Measurements from ENCODE around the gene STK24. TPM values are rescaled to one million over a fixed set of nuclear protein-coding genes. Genes with fewer than 3 reads are reported as not detected.

The STK24 gene
- total RNA-seq, 1 experiment from 2014 or later, result 84.8 TPM

DNA sequence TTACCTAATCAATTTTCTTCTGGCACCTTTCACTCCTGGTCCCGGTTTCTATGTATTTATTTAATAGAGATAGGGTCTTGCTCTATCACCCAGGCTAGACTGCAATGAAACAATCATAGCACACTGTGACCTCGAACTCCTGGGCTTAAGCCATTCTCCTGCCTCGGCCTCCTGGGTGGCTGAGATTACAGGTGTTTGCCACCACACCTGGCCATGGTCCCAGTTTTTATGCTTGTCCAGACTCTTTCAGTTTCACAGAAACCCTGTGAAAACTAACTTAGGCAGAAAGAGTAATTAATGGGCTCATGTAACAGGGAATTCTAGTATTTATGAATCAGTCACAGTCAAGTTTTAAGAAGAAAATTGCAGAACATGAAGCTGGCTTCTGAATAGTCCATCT is 9.0 kb upstream of the STK24 start:
- no peak for TF ChIP-seq EZH2 (IDR thresholded peaks at IDR 0.05; ENCODE audit: borderline replicate concordance, low read depth, low read length, poor library complexity, severe bottlenecking)
- TF ChIP-seq CTCF (conservative IDR thresholded peaks at IDR 0.05; ENCODE audit: low read depth, low read length), result no peak
- no peaks in the 10 kb centered on the region for H3K9me3 ChIP-seq (ENCODE audit: low read depth, low read length, poor library complexity, severe bottlenecking)
- no peak overlapping the region for H3K4me3 ChIP-seq (ENCODE audit: low read depth, low read length, poor library complexity, severe bottlenecking)
- ChIA-PET CTCF (no interaction called here), POLR2A (ENCODE audit: low non-redundant PET) (no interaction called here)
- H3K27me3 ChIP-seq (replicated peaks; ENCODE audit: insufficient read depth, low read depth, low read length, poor library complexity), result no peaks in the 10 kb centered on the region
- H3K4me1 ChIP-seq (ENCODE audit: insufficient read depth, low read length, poor library complexity, severe bottlenecking), result peaks cover 42% of the 10 kb centered on the region
- peak overlapping the region; percentile 38 for H3K27ac ChIP-seq (ENCODE audit: low read depth, low read length, poor library complexity, severe bottlenecking)
- H3K36me3 ChIP-seq (ENCODE audit: insufficient read depth, low read length, poor library complexity, severe bottlenecking), result no peaks in the 10 kb centered on the region
- BruUV-seq (replicated peaks), result no TSS peak
- DNase-seq (ENCODE audit: low spot score), result no peak
- intact Hi-C loops (cut with micrococcal nuclease; ENCODE audit: unreplicated experiment), result no loop called here

GRCh38 chr13:98585398-98585754 is 8.5 kb upstream of the STK24 start:
- TF ChIP-seq EZH2 (IDR thresholded peaks at IDR 0.05; ENCODE audit: borderline replicate concordance, low read depth, low read length, poor library complexity, severe bottlenecking) (no peak), CTCF (conservative IDR thresholded peaks at IDR 0.05; ENCODE audit: low read depth, low read length) (no peak)
- ChIA-PET CTCF (no interaction called here), POLR2A (ENCODE audit: low non-redundant PET) (no interaction called here)
- no TSS peak for BruUV-seq (replicated peaks)
- Histone ChIP-seq H3K4me1 (ENCODE audit: insufficient read depth, low read length, poor library complexity, severe bottlenecking) (peaks cover 42% of the 10 kb centered on the region), H3K27ac (ENCODE audit: low read depth, low read length, poor library complexity, severe bottlenecking) (peak overlapping the region; percentile 49), H3K4me3 (ENCODE audit: low read depth, low read length, poor library complexity, severe bottlenecking) (no peak overlapping the region), H3K9me3 (ENCODE audit: low read depth, low read length, poor library complexity, severe bottlenecking) (no peaks in the 10 kb centered on the region), H3K27me3 (replicated peaks; ENCODE audit: insufficient read depth, low read depth, low read length, poor library complexity) (no peaks in the 10 kb centered on the region), H3K36me3 (ENCODE audit: insufficient read depth, low read length, poor library complexity, severe bottlenecking) (no peaks in the 10 kb centered on the region)
- no peak for DNase-seq (ENCODE audit: low spot score)
- intact Hi-C loops (cut with micrococcal nuclease; ENCODE audit: unreplicated experiment), result no loop called here

GRCh38 chr13:98584668-98585397 is 7.9 kb upstream of the STK24 start:
- BruUV-seq (replicated peaks), result no TSS peak
- intact Hi-C loops (cut with micrococcal nuclease; ENCODE audit: unreplicated experiment), result no loop called here
- Histone ChIP-seq H3K9me3 (ENCODE audit: low read depth, low read length, poor library complexity, severe bottlenecking) (no peaks in the 10 kb centered on the region), H3K4me3 (ENCODE audit: low read depth, low read length, poor library complexity, severe bottlenecking) (no peak overlapping the region), H3K27ac (ENCODE audit: low read depth, low read length, poor library complexity, severe bottlenecking) (peak overlapping the region; percentile 49), H3K27me3 (replicated peaks; ENCODE audit: insufficient read depth, low read depth, low read length, poor library complexity) (no peaks in the 10 kb centered on the region), H3K36me3 (ENCODE audit: insufficient read depth, low read length, poor library complexity, severe bottlenecking) (no peaks in the 10 kb centered on the region), H3K4me1 (ENCODE audit: insufficient read depth, low read length, poor library complexity, severe bottlenecking) (peaks cover 42% of the 10 kb centered on the region)
- TF ChIP-seq EZH2 (IDR thresholded peaks at IDR 0.05; ENCODE audit: borderline replicate concordance, low read depth, low read length, poor library complexity, severe bottlenecking) (no peak), CTCF (conservative IDR thresholded peaks at IDR 0.05; ENCODE audit: low read depth, low read length) (no peak)
- ChIA-PET POLR2A (ENCODE audit: low non-redundant PET) (interaction anchor here (0.7 kb wide), 1 partner anchor 393 kb away, joined by 11 read pairs; no protein-coding TSS in a partner anchor), CTCF (no interaction called here)
- DNase-seq (ENCODE audit: low spot score), result peak; percentile 58

Data from A673 (cell line).